ENCODE measurements around the gene RGS7.

RGS7 gene

DNA sequence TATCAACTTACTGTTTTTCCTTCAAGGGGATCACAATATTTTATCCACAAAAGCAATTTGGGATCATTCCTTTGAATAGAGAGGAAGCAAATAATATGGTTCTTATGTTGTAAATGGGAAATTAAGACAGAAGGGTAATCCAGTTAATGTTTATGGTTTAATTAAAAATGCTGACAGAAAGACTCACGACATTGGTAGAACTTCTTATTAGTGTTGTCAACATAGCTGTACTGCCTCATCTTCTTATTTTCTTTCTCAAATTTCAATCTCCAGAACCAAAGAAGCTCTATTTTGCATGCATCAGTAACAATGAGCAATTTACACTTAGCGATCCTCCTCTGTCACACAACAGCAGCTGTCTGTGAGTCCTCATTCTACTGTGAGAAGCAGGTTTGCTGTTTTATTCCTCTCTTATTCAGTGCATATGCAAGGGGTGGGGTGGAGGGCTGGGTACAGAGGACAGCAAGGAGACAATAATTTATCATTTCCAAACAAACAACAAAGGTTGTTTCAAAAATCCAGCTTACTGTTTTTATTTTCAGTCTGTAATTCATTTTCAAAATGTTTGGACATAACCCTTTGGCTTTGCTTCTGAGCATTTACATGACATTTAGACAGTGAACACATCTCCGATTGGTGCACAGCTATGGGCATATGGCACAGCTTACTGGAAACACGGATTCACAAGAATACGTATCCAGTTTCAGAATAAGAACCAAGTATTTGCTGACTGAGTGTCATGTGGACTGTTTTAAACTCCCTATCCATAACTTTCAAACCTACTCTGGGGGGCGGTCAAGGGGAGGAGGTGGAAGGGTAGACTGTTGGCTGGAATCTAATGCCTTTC, 335.9 kb downstream of the RGS7 start:
- Mint-ChIP-seq H3K9me3 (peaks cover 24% of the 10 kb centered on the region), H3K27me3 (ENCODE audit: low read depth, poor library complexity) (no peaks in the 10 kb centered on the region), H3K4me3 (no peak overlapping the region), H3K27ac (no peak overlapping the region), H3K4me1 (peaks cover 14% of the 10 kb centered on the region), H3K36me3 (ENCODE audit: low read depth) (no peaks in the 10 kb centered on the region)
- no peak for DNase-seq
- TF ChIP-seq, protein P1, sequence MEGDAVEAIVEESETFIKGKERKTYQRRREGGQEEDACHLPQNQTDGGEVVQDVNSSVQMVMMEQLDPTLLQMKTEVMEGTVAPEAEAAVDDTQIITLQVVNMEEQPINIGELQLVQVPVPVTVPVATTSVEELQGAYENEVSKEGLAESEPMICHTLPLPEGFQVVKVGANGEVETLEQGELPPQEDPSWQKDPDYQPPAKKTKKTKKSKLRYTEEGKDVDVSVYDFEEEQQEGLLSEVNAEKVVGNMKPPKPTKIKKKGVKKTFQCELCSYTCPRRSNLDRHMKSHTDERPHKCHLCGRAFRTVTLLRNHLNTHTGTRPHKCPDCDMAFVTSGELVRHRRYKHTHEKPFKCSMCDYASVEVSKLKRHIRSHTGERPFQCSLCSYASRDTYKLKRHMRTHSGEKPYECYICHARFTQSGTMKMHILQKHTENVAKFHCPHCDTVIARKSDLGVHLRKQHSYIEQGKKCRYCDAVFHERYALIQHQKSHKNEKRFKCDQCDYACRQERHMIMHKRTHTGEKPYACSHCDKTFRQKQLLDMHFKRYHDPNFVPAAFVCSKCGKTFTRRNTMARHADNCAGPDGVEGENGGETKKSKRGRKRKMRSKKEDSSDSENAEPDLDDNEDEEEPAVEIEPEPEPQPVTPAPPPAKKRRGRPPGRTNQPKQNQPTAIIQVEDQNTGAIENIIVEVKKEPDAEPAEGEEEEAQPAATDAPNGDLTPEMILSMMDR (IDR thresholded peaks at IDR 0.05): no peak

DNA sequence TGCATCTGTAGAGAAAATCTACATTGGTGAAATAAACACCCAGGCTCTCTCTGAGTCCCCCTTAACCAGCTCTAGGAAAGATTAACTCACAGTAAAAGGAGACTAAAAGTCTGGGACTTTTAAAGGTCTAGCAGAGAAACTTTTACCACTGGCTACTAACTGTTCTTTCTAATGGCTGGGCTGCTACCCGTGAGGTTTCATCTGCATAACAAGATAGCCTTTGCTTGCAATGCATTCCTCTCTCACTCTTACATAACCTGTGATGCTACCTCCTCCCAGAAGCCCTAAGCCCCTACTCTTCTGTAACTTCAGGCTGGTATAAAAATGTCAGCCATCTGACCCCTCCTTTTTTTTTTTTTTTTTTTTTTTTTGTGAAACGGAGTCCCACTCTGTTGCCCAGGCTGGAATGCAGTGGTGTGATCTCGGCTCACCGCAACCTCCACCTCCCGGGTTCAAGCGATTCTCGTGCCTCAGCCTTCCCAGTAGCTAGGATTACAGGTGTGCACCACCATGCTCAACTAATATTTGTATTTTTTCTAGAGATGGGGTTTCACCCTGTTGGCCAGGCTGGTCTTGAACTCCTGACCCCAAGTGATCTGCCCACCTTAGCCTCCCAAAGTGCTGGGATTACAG, 344.2 kb downstream of the RGS7 start:
- Mint-ChIP-seq H3K4me1 (no peaks in the 10 kb centered on the region), H3K36me3 (ENCODE audit: low read depth) (no peaks in the 10 kb centered on the region), H3K27ac (no peak overlapping the region), H3K9me3 (peaks cover 19% of the 10 kb centered on the region), H3K27me3 (ENCODE audit: low read depth, poor library complexity) (peaks cover 5% of the 10 kb centered on the region), H3K4me3 (no peak overlapping the region)
- TF ChIP-seq, protein P1 (IDR thresholded peaks at IDR 0.05): no peak
- DNase-seq: no peak

DNA sequence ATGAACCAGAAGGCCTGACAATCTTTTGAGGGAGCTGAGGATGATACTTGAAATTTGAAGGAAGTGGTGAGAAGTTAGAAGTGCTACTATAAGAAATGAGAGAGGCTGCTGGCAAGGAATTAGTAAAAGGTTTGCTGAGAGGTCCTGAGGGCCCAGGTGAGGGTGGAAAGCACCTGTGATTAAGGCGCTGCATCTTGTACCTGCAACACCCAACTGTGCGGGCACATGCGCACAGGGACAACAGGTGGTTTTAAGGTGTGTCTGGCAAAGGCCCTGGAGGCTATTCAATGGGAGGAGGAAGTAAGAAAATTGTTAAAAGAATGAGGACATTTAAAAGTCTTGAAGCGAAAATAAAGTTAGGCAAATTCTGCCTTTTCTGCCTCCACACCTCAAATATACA, 349.3 kb downstream of the RGS7 start:
- no peaks in the 10 kb centered on the region for H3K9me3 Mint-ChIP-seq
- H3K36me3 Mint-ChIP-seq (ENCODE audit: low read depth): no peaks in the 10 kb centered on the region
- TF ChIP-seq, protein P1 (IDR thresholded peaks at IDR 0.05): no peak

DNA sequence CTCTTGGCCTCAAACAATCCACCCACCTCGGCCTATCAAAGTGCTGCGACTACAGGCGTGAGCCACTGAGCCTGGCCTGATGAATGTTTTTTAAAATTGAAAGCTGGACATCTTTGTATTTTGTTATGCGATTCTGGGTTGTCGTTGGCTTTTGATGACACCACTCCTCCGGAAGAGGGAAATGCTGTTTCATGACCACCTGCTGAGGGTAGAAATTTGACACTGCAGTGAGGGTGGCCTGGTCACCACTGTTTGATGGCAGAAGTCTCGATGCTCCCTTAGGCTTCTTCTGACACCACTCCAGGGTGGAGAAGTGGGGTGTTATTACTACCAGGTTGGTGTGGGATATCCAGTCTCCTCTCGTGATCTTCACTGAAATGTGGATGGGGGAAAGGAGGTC, 357.2 kb downstream of the RGS7 start:
- Mint-ChIP-seq H3K4me3 (no peak overlapping the region), H3K9me3 (peaks cover 3% of the 10 kb centered on the region), H3K4me1 (peaks cover 14% of the 10 kb centered on the region), H3K36me3 (ENCODE audit: low read depth) (no peaks in the 10 kb centered on the region), H3K27me3 (ENCODE audit: low read depth, poor library complexity) (no peaks in the 10 kb centered on the region), H3K27ac (peak overlapping the region; percentile 32)
- DNase-seq: no peak
- TF ChIP-seq, protein P1 (IDR thresholded peaks at IDR 0.05): no peak

More for the DNA sequence above, 349.3 kb downstream of the RGS7 start:
- Mint-ChIP-seq H3K27ac (no peak overlapping the region), H3K4me1 (peaks cover 12% of the 10 kb centered on the region), H3K4me3 (no peak overlapping the region), H3K27me3 (ENCODE audit: low read depth, poor library complexity) (peaks cover 5% of the 10 kb centered on the region)
- DNase-seq: no peak

DNA sequence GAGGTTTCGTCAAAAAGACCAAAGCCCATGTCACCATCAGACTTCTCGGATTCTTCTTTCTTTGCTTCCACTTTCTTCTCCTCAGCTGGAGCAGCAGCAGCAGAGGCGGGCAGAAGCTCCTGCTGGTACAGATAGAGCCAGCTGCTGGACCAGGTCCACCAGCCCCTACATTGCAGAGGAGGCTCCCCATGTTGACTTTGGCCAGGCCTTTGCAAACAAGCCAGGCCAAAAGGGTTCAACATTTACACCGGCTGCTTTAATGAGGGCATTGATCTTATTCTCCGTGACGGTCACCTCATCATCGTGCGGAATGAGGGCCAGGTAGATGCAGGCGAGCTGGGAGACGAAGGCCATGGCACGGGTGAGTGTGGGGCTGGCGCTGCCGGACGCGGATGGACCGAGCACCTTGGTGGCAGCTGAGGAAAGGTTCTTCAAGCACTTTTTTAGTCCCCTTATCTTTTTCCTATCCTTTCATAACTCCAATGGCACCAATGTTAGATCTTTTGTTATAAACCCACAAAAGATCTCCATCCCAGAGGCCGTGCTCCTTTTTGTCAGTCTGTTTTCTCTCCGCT, 358.5 kb downstream of the RGS7 start:
- Mint-ChIP-seq H3K4me1 (peaks cover 6% of the 10 kb centered on the region), H3K27ac (peak overlapping the region; percentile 45), H3K27me3 (ENCODE audit: low read depth, poor library complexity) (no peaks in the 10 kb centered on the region)

More for the DNA sequence above, 358.5 kb downstream of the RGS7 start:
- no peak for DNase-seq
- TF ChIP-seq, protein P1 (IDR thresholded peaks at IDR 0.05): no peak
- Mint-ChIP-seq H3K4me3 (no peak overlapping the region), H3K9me3 (peaks cover 3% of the 10 kb centered on the region), H3K36me3 (ENCODE audit: low read depth) (no peaks in the 10 kb centered on the region)

All from nephron progenitor cell (in vitro differentiated cells).